ENCODE results near the gene PLAGL1. TPM values are rescaled to one million over a fixed set of nuclear protein-coding genes. Genes with fewer than 3 reads are reported as not detected.

PLAGL1 gene
- total RNA-seq, 1 donor from 2014 or later = 29.7 TPM

GRCh38 chr6:143894655-143895054 lies 113.4 kb downstream of the PLAGL1 start:
- no peaks in the 10 kb centered on the region for H3K4me1 Mint-ChIP-seq
- H3K27me3 Mint-ChIP-seq (ENCODE audit: low read depth) = no peaks in the 10 kb centered on the region
- H3K36me3 Mint-ChIP-seq (ENCODE audit: low read depth) = no peaks in the 10 kb centered on the region
- H3K27ac Mint-ChIP-seq (ENCODE audit: unreplicated experiment) = no peak overlapping the region
- no peak for TF ChIP-seq CTCF (conservative IDR thresholded peaks at IDR 0.05)
- H3K4me3 Mint-ChIP-seq = no peak overlapping the region
- no peaks in the 10 kb centered on the region for H3K9me3 Mint-ChIP-seq
- DNase-seq (ENCODE audit: low read depth, low spot score) = no peak

Other genes starting within 250 kb of the PLAGL1 start
- 33.1 TPM in 2 replicates for gene LTV1, start 164.9 kb downstream of the PLAGL1 start, total RNA-seq
- gene ZC2HC1B, start 143.8 kb downstream of the PLAGL1 start, total RNA-seq = not detected in 2 replicates
- gene SF3B5, start 87.3 kb upstream of the PLAGL1 start, total RNA-seq = 161 and 164 TPM in 2 replicates
- gene STX11, start 142.3 kb upstream of the PLAGL1 start, total RNA-seq = not detected in 2 replicates